GM23338 (cell line): ENCODE data around the gene CADM4.

ENCODE experiments used
- CREB1 ChIP-seq: fragments of 250-450 bp; sonication (Bioruptor Pico); IDR thresholded peaks from 2 replicates; pipeline ENCODE4 v1.5.0; 2020; ENCODE audit warnings: low read depth, mild to moderate bottlenecking, moderate library complexity
- ETS1 ChIP-seq: IDR thresholded peaks from 2 replicates; pipeline ENCODE4 v1.6.1; 2016; ENCODE audit warnings: antibody characterized with exemption
- EZH2 ChIP-seq: fragments of 200-600 bp; sonication (generic); IDR thresholded peaks from one replicate; pipeline ENCODE4 v1.8.0; 2017; ENCODE audit warnings: antibody characterized with exemption, mild to moderate bottlenecking, low read depth; ENCODE audit not compliant: unreplicated experiment
- EZH2phosphoT487 ChIP-seq: fragments of 200-600 bp; sonication (generic); IDR thresholded peaks from one replicate; pipeline ENCODE4 v1.8.1; 2018; ENCODE audit warnings: antibody characterized with exemption; ENCODE audit not compliant: unreplicated experiment
- JUNB ChIP-seq: IDR thresholded peaks from one replicate; pipeline ENCODE4 v1.6.1; 2016; ENCODE audit warnings: antibody characterized with exemption; ENCODE audit not compliant: unreplicated experiment
- POLR2AphosphoS5 ChIP-seq: IDR thresholded peaks from 2 replicates; pipeline ENCODE4 v1.6.1; 2016; ENCODE audit warnings: antibody characterized with exemption, low read depth
- REST ChIP-seq: IDR thresholded peaks from one replicate; pipeline ENCODE4 v1.6.1; 2018; ENCODE audit warnings: antibody characterized with exemption; ENCODE audit not compliant: unreplicated experiment
- STAT1 ChIP-seq: IDR thresholded peaks from one replicate; pipeline ENCODE4 v1.6.1; 2016; ENCODE audit warnings: antibody characterized with exemption; ENCODE audit not compliant: unreplicated experiment
- TF ChIP-seq, protein P1 (sequence below), 2 experiments: fragments of 200-600 bp in 1 of 2; sonication (generic) in 1 of 2; conservative IDR thresholded peaks; 2 replicates each; pipeline versions ENCODE4 v1.5.1 to v1.6.1; 2016 to 2017; ENCODE audit warnings: antibody characterized with exemption in 2 of 2, low read depth in 2 of 2, mild to moderate bottlenecking in 2 of 2, moderate library complexity in 1 of 2

- TF ChIP-seq, protein P1, sequence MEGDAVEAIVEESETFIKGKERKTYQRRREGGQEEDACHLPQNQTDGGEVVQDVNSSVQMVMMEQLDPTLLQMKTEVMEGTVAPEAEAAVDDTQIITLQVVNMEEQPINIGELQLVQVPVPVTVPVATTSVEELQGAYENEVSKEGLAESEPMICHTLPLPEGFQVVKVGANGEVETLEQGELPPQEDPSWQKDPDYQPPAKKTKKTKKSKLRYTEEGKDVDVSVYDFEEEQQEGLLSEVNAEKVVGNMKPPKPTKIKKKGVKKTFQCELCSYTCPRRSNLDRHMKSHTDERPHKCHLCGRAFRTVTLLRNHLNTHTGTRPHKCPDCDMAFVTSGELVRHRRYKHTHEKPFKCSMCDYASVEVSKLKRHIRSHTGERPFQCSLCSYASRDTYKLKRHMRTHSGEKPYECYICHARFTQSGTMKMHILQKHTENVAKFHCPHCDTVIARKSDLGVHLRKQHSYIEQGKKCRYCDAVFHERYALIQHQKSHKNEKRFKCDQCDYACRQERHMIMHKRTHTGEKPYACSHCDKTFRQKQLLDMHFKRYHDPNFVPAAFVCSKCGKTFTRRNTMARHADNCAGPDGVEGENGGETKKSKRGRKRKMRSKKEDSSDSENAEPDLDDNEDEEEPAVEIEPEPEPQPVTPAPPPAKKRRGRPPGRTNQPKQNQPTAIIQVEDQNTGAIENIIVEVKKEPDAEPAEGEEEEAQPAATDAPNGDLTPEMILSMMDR (conservative IDR thresholded peaks at IDR 0.05; ENCODE audit: low read depth in 2 of 2) = no peak
- TF ChIP-seq JUNB (no peak), REST (no peak), EZH2 (no peak), EZH2phosphoT487 (no peak), CREB1 (CRISPR knock-in tag) (no peak), POLR2AphosphoS5 (no peak), ETS1 (no peak), STAT1 (no peak)
Observed at GRCh38 chr19:43658494-43658893, 18.8 kb upstream of the CADM4 start.
